B cell (primary cell): ENCODE results near the gene POLD4. TPM values are rescaled to one million over a fixed set of nuclear protein-coding genes. Genes with fewer than 3 reads are reported as not detected.
A peak's percentile ranks its signal among the peaks of the same experiment; 100 is the strongest.

ENCODE experiments used
- ATAC-seq: fragments of 200-7000 bp; cut with Tn5 transposase; one replicate; pipeline ENCODE4 v1.10.0; 2021; ENCODE audit warnings: low read depth, mild to moderate bottlenecking, moderate number of reproducible peaks, moderate library complexity
- CTCF ChIA-PET: fragments of 350-600 bp; sonication (Branson Sonifier 250); formaldehyde crosslinking; loops from one replicate; lab custom pipeline; 2021; ENCODE audit warnings: antibody characterized with exemption, inconsistent platforms; lab: Charles Lee
- POLR2A ChIA-PET: fragments of 350-600 bp; sonication (Branson Sonifier 250); formaldehyde crosslinking; loops from one replicate; lab custom pipeline; 2021; ENCODE audit warnings: antibody characterized with exemption; lab: Charles Lee
- DNase-seq: peaks from one replicate; pipeline ENCODE4 v3.0.0; 2013
- H2AFZ ChIP-seq: 2 replicates; pipeline ENCODE4 v1.6.1; 2012; ENCODE audit warnings: mild to moderate bottlenecking, low read depth, low read length; ENCODE audit not compliant: insufficient read depth, poor library complexity, severe bottlenecking
- H3K27ac ChIP-seq, 2 donors: 1 replicate in 1 of 2; 2 replicates in 1 of 2; pipeline ENCODE4 v1.5.1; 2012 to 2013; ENCODE audit warnings: low read length in 2 of 2, mild to moderate bottlenecking in 2 of 2, moderate library complexity in 1 of 2
- H3K27me3 ChIP-seq, 4 experiments: fragments of 200-600 bp in 1 of 4; sonication (generic) in 1 of 4; replicated peaks in 1 of 4; 1 replicate in 2 of 4; 2 replicates in 2 of 4; pipeline versions ENCODE4 v1.6.1 to v1.7.0; 2013 to 2016; ENCODE audit warnings: low read length in 3 of 4, mild to moderate bottlenecking in 2 of 4, mixed read lengths in 1 of 4, moderate library complexity in 1 of 4; ENCODE audit not compliant: insufficient read depth in 4 of 4, control insufficient read depth in 3 of 4; ENCODE audit errors: control extremely low read depth in 1 of 4
- H3K36me3 ChIP-seq, 2 experiments: replicated peaks in 1 of 2; 1 replicate in 1 of 2; 2 replicates in 1 of 2; pipeline versions ENCODE4 v1.6.1 to v1.7.1; 2013; ENCODE audit warnings: low read length in 1 of 2; ENCODE audit not compliant: insufficient read depth in 2 of 2, control insufficient read depth in 1 of 2; ENCODE audit errors: control extremely low read depth in 1 of 2, extremely low read depth in 1 of 2
- H3K4me1 ChIP-seq, 2 donors: fragments of 200-600 bp in 1 of 2; sonication (generic) in 1 of 2; 1 replicate in 1 of 2; 2 replicates in 1 of 2; pipeline versions ENCODE4 v1.5.1 to v1.6.1; 2013 to 2017; ENCODE audit warnings: low read length in 2 of 2; ENCODE audit not compliant: control insufficient read depth in 2 of 2, insufficient read depth in 2 of 2
- H3K4me2 ChIP-seq: replicated peaks from 2 replicates; pipeline ENCODE3; 2012; ENCODE audit warnings: mild to moderate bottlenecking, low read depth, low read length; ENCODE audit not compliant: poor library complexity, severe bottlenecking
- H3K4me3 ChIP-seq, 5 experiments: fragments of 200-600 bp in 1 of 5; sonication (generic) in 1 of 5; 1 replicate in 3 of 5; 2 replicates in 2 of 5; pipeline versions ENCODE4 v1.5.1 to v1.7.0; 2011 to 2016; ENCODE audit warnings: low read length in 4 of 5, mild to moderate bottlenecking in 4 of 5, low read depth in 2 of 5, control low read depth in 1 of 5, moderate library complexity in 1 of 5; ENCODE audit not compliant: insufficient read depth in 1 of 5; ENCODE audit errors: control extremely low read depth in 1 of 5, extremely low read depth in 1 of 5
- H3K79me2 ChIP-seq: fragments of 200-600 bp; sonication (generic); one replicate; pipeline ENCODE4 v1.6.0; 2016; ENCODE audit warnings: low read length; ENCODE audit not compliant: control insufficient read depth, insufficient read depth
- H3K9ac ChIP-seq: fragments of 200-600 bp; sonication (generic); 2 replicates; pipeline ENCODE4 v1.6.1; 2017; ENCODE audit warnings: mild to moderate bottlenecking, low read length, moderate library complexity
- H3K9me3 ChIP-seq, 3 donors: one replicate each; pipeline versions ENCODE4 v1.6.1 to v1.7.1; 2013; ENCODE audit warnings: low read length in 2 of 3; ENCODE audit not compliant: control insufficient read depth in 2 of 3, insufficient read depth in 1 of 3; ENCODE audit errors: control extremely low read depth in 1 of 3
- H4K20me1 ChIP-seq: 2 replicates; pipeline ENCODE4 v1.6.0; 2012; ENCODE audit warnings: mild to moderate bottlenecking, low read length; ENCODE audit not compliant: insufficient read depth, control insufficient read depth, poor library complexity, severe bottlenecking
- H3K27ac Mint-ChIP-seq: one replicate; pipeline ENCODE4 v1.8.0; 2021; ENCODE audit warnings: mixed read lengths
- H3K27me3 Mint-ChIP-seq: one replicate; pipeline ENCODE4 v1.8.0; 2021; ENCODE audit warnings: mixed read lengths
- H3K4me1 Mint-ChIP-seq: one replicate; pipeline ENCODE4 v1.8.0; 2021; ENCODE audit warnings: mixed read lengths
- H3K4me3 Mint-ChIP-seq: one replicate; pipeline ENCODE4 v1.8.0; 2021; ENCODE audit warnings: mixed read lengths
- H3K9me3 Mint-ChIP-seq: one replicate; pipeline ENCODE4 v1.8.0; 2022; ENCODE audit warnings: mixed read lengths; ENCODE audit not compliant: insufficient read depth
- CTCF ChIP-seq: fragments of 200-600 bp; IDR thresholded peaks from one replicate; pipeline ENCODE4 v1.8.0; 2022; ENCODE audit warnings: antibody characterized with exemption, mild to moderate bottlenecking
- EZH2 ChIP-seq: IDR thresholded peaks from 2 replicates; pipeline ENCODE4 v1.6.1; 2012; ENCODE audit warnings: borderline replicate concordance, low read depth, mild to moderate bottlenecking, moderate library complexity, low read length; ENCODE audit not compliant: insufficient read depth, poor library complexity, severe bottlenecking
- WGBS: methylation state at CpG from one replicate; pipeline ENCODE4 v1.1.5; 2013; ENCODE audit warnings: missing lambda C conversion rate; ENCODE audit not compliant: insufficient coverage; 5-methylcytosine and 5-hydroxymethylcytosine counted together
- intact Hi-C: fragments of 100-400 bp; cut with micrococcal nuclease; formaldehyde crosslinking; loops from one replicate; pipeline ENCODE4 v1.10.0; 2022
- polyA plus RNA-seq: library from polyadenylated mRNA; depleted of rRNA; stranded (reverse); fragments of >200 nt; gene quantifications from 2 replicates; pipeline ENCODE4 v1.2.3, GENCODE V29; 2012
- total RNA-seq, 2 donors: library from RNA; stranded (reverse); fragments of 120-200 nt in 1 of 2; gene quantifications; 1 replicate in 1 of 2; 2 replicates in 1 of 2; pipeline versions ENCODE4 v1.2.3 to v1.2.4, GENCODE V29; 2013 to 2022

POLD4 gene
- total and polyA plus RNA-seq, 2 donors (not counting 1 experiment from before 2014, with no cell fraction given) = 210 to 559 TPM

GRCh38 chr11:67372993-67373647 lies 19.8 kb upstream of the POLD4 start, which contains the start of gene CLCF1:
TSS of gene CLCF1 (minus strand) at chr11:67373598. CDS start at chr11:67373539, 59 bp downstream.
- ATAC-seq (peak; percentile 14), DNase-seq (no peak)
- ChIA-PET CTCF (interaction anchor here (1.0 to 42.2 kb wide), 5 partner anchors 2 to 119 kb away, joined by 3 to 2379 read pairs (median 4); partner anchors contain the start of genes CLCF1, POLD4 and RAD9A), POLR2A (interaction anchor here (0.6 to 14.2 kb wide), 30 partner anchors 8 to 1071 kb away, joined by 3 to 323 read pairs (median 6); partner anchors contain the start of genes ANKRD13D, POLD4, PPP1CA and PTPRCAP)
- Mint-ChIP-seq H3K27me3 (no peaks in the 10 kb centered on the region), H3K4me3 (peak within 1 kb of the TSS; percentile 94), H3K9me3 (no peaks in the 10 kb centered on the region), H3K27ac (peak within 1 kb of the TSS; percentile 98), H3K4me1 (peaks cover 57% of the 10 kb centered on the region)
- Histone ChIP-seq H3K4me2 (peak within 1 kb of the TSS; percentile 93), H3K79me2 (peaks cover 50% of the 10 kb centered on the region), H3K9me3 (no peaks in the 10 kb centered on the region), H3K36me3 (peaks cover 0 to 3% of the 10 kb centered on the region in 2 experiments), H3K27me3 (no peaks in the 10 kb centered on the region), H4K20me1 (peaks cover 42% of the 10 kb centered on the region), H3K4me1 (peaks cover 50 to 55% of the 10 kb centered on the region in 2 donors), H3K9ac (peak within 1 kb of the TSS; percentile 88), H3K27ac (peak within 1 kb of the TSS; percentile 41 to 89), H2AFZ (peak within 1 kb of the TSS; percentile 71), H3K4me3 (peak within 1 kb of the TSS in 4 of 5 experiments; percentile 54 to 95 (median 76))
- no peak for TF ChIP-seq CTCF
- no peak for TF ChIP-seq EZH2
- under 1% methylated on average over 68 of the region's 76 CpGs for WGBS
- intact Hi-C loops = loop anchor here (1.0 kb wide), 2 partner anchors 8 to 20 kb away; partner anchors contain the start of gene POLD4
